GM12878 (cell line): ENCODE measurements around the gene PNLDC1. TPM values are rescaled to one million over a fixed set of nuclear protein-coding genes. Genes with fewer than 3 reads are reported as not detected.

ENCODE experiments used
- ATAC-seq: fragments of 200-7000 bp; cut with Tn5 transposase; 3 replicates; pipeline ENCODE4 v1.9.1; 2020; ENCODE audit warnings: mild to moderate bottlenecking, moderate library complexity
- BruUV-seq: library from RNA; stranded (reverse); fragments of 400-500 nt; replicated peaks from 2 replicates; lab custom pipeline; 2021; lab: Mats Ljungman, UMichigan
- CTCF ChIA-PET: fragments of 300-600 bp; sonication (Branson Sonifier 250); formaldehyde crosslinking; extraction: SDS; loops from one replicate; lab custom pipeline; 2021; ENCODE audit warnings: inconsistent platforms; lab: Yijun Ruan, JAX
- POLR2A ChIA-PET: fragments of 350-600 bp; formaldehyde crosslinking; extraction: SDS; loops from one replicate; lab custom pipeline; 2021; ENCODE audit warnings: inconsistent platforms; lab: Charles Lee
- RAD21 ChIA-PET: fragments of 300-600 bp; sonication (Branson Sonifier 250); formaldehyde crosslinking; loops from one replicate; lab custom pipeline; 2023; ENCODE audit warnings: antibody characterized with exemption; ENCODE audit not compliant: unreplicated experiment; lab: Charles Lee
- SMC1A ChIA-PET: fragments of 300-600 bp; sonication (Branson Sonifier 250); formaldehyde crosslinking; loops from one replicate; lab custom pipeline; 2023; ENCODE audit not compliant: unreplicated experiment, uncharacterized antibody; lab: Charles Lee
- DNase-seq: peaks from one replicate; pipeline ENCODE4 v3.0.0-alpha.2; 2011; ENCODE audit warnings: low read depth, low spot score
- FAIRE-seq: peaks from 3 replicates; lab custom pipeline; 2011; peaks lifted over from hg19 to GRCh38; lab: Jason Lieb, UNC
- H2AFZ ChIP-seq: 2 replicates; pipeline ENCODE4 v1.6.0; 2011; ENCODE audit warnings: low read depth, low read length, control low read depth; ENCODE audit not compliant: control insufficient read depth
- H3K27ac ChIP-seq: 2 replicates; pipeline ENCODE4 v1.5.1; 2011; ENCODE audit warnings: control low read depth; ENCODE audit not compliant: control insufficient read depth, insufficient read depth
- H3K27me3 ChIP-seq, 2 experiments: replicated peaks in 1 of 2; 2 replicates each; pipeline versions ENCODE4 v1.6.0 to v1.6.1; 2011; ENCODE audit warnings: low read length in 1 of 2; ENCODE audit not compliant: control insufficient read depth in 2 of 2, insufficient read depth in 2 of 2
- H3K36me3 ChIP-seq, 2 experiments: 2 replicates each; pipeline ENCODE4 v1.5.1; 2011; ENCODE audit warnings: low read length in 1 of 2; ENCODE audit not compliant: control insufficient read depth in 2 of 2, insufficient read depth in 2 of 2
- H3K4me1 ChIP-seq: 2 replicates; pipeline ENCODE4 v1.6.1; 2011; ENCODE audit warnings: mild to moderate bottlenecking, low read length, moderate library complexity, mixed read lengths; ENCODE audit not compliant: control insufficient read depth, insufficient read depth
- H3K4me2 ChIP-seq: 2 replicates; pipeline ENCODE4 v1.6.0; 2011; ENCODE audit warnings: control low read depth; ENCODE audit not compliant: control insufficient read depth, insufficient read depth
- H3K4me3 ChIP-seq: fragments of 200-600 bp; sonication (generic); 2 replicates; pipeline ENCODE4 v1.5.1; 2016
- H3K79me2 ChIP-seq: 2 replicates; pipeline ENCODE4 v1.6.0; 2011; ENCODE audit warnings: low read length; ENCODE audit not compliant: control insufficient read depth, insufficient read depth
- H3K9ac ChIP-seq: 2 replicates; pipeline ENCODE4 v1.8.0; 2011; ENCODE audit warnings: low read length, control low read depth, mixed read lengths; ENCODE audit not compliant: control insufficient read depth, insufficient read depth
- H3K9me3 ChIP-seq: replicated peaks from 3 replicates; pipeline ENCODE4 v1.5.1; 2011; ENCODE audit warnings: mild to moderate bottlenecking, low read length; ENCODE audit not compliant: control insufficient read depth, insufficient read depth
- H4K20me1 ChIP-seq: 2 replicates; pipeline ENCODE4 v1.6.0; 2011; ENCODE audit not compliant: control insufficient read depth, insufficient read depth
- ATF7 ChIP-seq: fragments of 450-650 bp; IDR thresholded peaks from 2 replicates; pipeline ENCODE4 v1.6.1; 2016; ENCODE audit warnings: low read depth, mild to moderate bottlenecking
- BACH1 ChIP-seq: fragments of 450-650 bp; IDR thresholded peaks from 2 replicates; pipeline ENCODE4 v1.6.1; 2017; ENCODE audit warnings: mild to moderate bottlenecking, borderline replicate concordance
- BCL11A ChIP-seq: IDR thresholded peaks from 2 replicates; pipeline ENCODE4 v1.6.1; 2011; ENCODE audit warnings: low read depth, low read length
- BHLHE40 ChIP-seq, 2 experiments: fragments of 450-650 bp in 1 of 2; IDR thresholded peaks; 2 replicates each; pipeline ENCODE4 v1.6.1; 2011 to 2017; ENCODE audit warnings: low read depth in 2 of 2, borderline replicate concordance in 1 of 2, improper control_type of control experiment in 1 of 2, low read length in 1 of 2, mild to moderate bottlenecking in 1 of 2
- CBX5 ChIP-seq: sonication (generic); IDR thresholded peaks from 2 replicates; pipeline ENCODE4 v1.6.1; 2016; ENCODE audit warnings: low read depth, moderate library complexity, mild to moderate bottlenecking, inconsistent platforms
- CREB1 ChIP-seq: IDR thresholded peaks from 2 replicates; pipeline ENCODE4 v1.6.1; 2012; ENCODE audit warnings: low read depth, mild to moderate bottlenecking, inconsistent platforms
- DPF2 ChIP-seq: fragments of 450-650 bp; IDR thresholded peaks from 2 replicates; pipeline ENCODE4 v1.6.1; 2017; ENCODE audit warnings: mild to moderate bottlenecking
- KAT2A ChIP-seq: conservative IDR thresholded peaks from 2 replicates; pipeline ENCODE4 v1.6.1; 2011; ENCODE audit warnings: low read depth, low read length; ENCODE audit not compliant: control insufficient read depth
- MYC ChIP-seq: IDR thresholded peaks from 2 replicates; pipeline ENCODE4 v1.6.1; 2011; ENCODE audit warnings: mild to moderate bottlenecking, low read length, moderate library complexity, inconsistent platforms; ENCODE audit not compliant: insufficient read depth, insufficient replicate concordance, insufficient read length, severe bottlenecking
- NFXL1 ChIP-seq: fragments of 450-650 bp; IDR thresholded peaks from 2 replicates; pipeline ENCODE4 v1.6.1; 2017; ENCODE audit warnings: antibody characterized with exemption, mild to moderate bottlenecking, borderline replicate concordance
- RAD21 ChIP-seq: IDR thresholded peaks from 2 replicates; pipeline ENCODE4 v1.6.1; 2011; ENCODE audit warnings: mild to moderate bottlenecking, low read depth, low read length, moderate library complexity; ENCODE audit not compliant: insufficient read depth
- RELB ChIP-seq: fragments of 450-650 bp; IDR thresholded peaks from 2 replicates; pipeline ENCODE4 v1.6.1; 2017; ENCODE audit warnings: low read depth, mild to moderate bottlenecking, moderate library complexity
- YBX1 ChIP-seq: fragments of 450-650 bp; IDR thresholded peaks from 2 replicates; pipeline ENCODE4 v1.6.1; 2016; ENCODE audit warnings: antibody characterized with exemption
- ZNF274 ChIP-seq: IDR thresholded peaks from one replicate; pipeline ENCODE4 v1.8.0; 2011; ENCODE audit not compliant: insufficient read length, insufficient read depth
- ZNF622 ChIP-seq: fragments of 450-650 bp; IDR thresholded peaks from 2 replicates; pipeline ENCODE4 v1.6.1; 2017; ENCODE audit warnings: mild to moderate bottlenecking, inconsistent platforms
- ZNF687 ChIP-seq: fragments of 450-650 bp; IDR thresholded peaks from 2 replicates; pipeline ENCODE4 v1.6.1; 2017; ENCODE audit warnings: mild to moderate bottlenecking, moderate library complexity
- WGBS: methylation state at CpG from one replicate; pipeline ENCODE4 v1.1.6; 2016; ENCODE audit warnings: low lambda C conversion rate; ENCODE audit not compliant: insufficient replicate concordance, insufficient coverage; ENCODE audit errors: missing lambda C conversion rate; 5-methylcytosine and 5-hydroxymethylcytosine counted together
- in situ Hi-C: fragments of 300-500 bp; cut with MboI; formaldehyde crosslinking; loops from 9 replicates; pipeline ENCODE4 v1.14.3; 2018; ENCODE audit warnings: mixed read lengths
- intact Hi-C: fragments of 100-400 bp; cut with micrococcal nuclease; formaldehyde crosslinking; loops from one replicate; pipeline ENCODE4 v1.14.2; 2022; ENCODE audit not compliant: unreplicated experiment
- polyA plus RNA-seq, 11 experiments: library from polyadenylated mRNA; depleted of rRNA in 4 of 11; unstranded in 6 of 11; stranded (reverse) in 5 of 11; fragments of >200 nt; fragmentation: Nextera tagmentation in 4 of 11; fragmentation: Illumina TruSeq in 1 of 11; extraction: Ambion mirVana in 4 of 11; extraction: Trizol in 1 of 11; gene quantifications; 1 replicate in 1 of 11; 2 replicates in 10 of 11; pipeline versions ENCODE4 v1.2.1 to v1.2.3, GENCODE V29; 2011 to 2016; ENCODE audit warnings: inconsistent platforms in 2 of 11, missing spikeins in 2 of 11, low read depth in 1 of 11
- total RNA-seq, 4 experiments: library from RNA; depleted of rRNA in 3 of 4; stranded (reverse); fragments of >200 nt in 3 of 4; fragmentation: Illumina TruSeq in 1 of 4; extraction: Trizol in 1 of 4; gene quantifications; 2 replicates each; pipeline versions ENCODE4 v1.2.1 to v1.2.3, GENCODE V29; 2013 to 2021

PNLDC1 gene
- total and polyA plus RNA-seq, 10 of the 15 experiments (the other 5 are each of a cell fraction or from before 2014, with no cell fraction given), result 0.06 to 0.25 (median 0.09) TPM; not detected in 2

- POLR2A ChIA-PET, result interaction anchor here (0.7 to 5.3 kb wide), 8 partner anchors 10 to 189 kb away, joined by 3 to 85 read pairs (median 6); partner anchors contain the start of genes ACAT2 and WTAP
- H3K4me1 ChIP-seq, result no peaks in the 10 kb centered on the region; the same call in 1 of the 2 replicates
- peak overlapping the region; percentile 57 for H2AFZ ChIP-seq
- no peaks in the 10 kb centered on the region for H3K9me3 ChIP-seq
- peaks cover 87% of the 10 kb centered on the region for H3K79me2 ChIP-seq
- DNase-seq (no peak), FAIRE-seq (no peak), ATAC-seq (peak; percentile 32)
- 2% methylated on average over 51 of the region's 60 CpGs for WGBS
- H3K27me3 ChIP-seq, result no peaks in the 10 kb centered on the region
- peak overlapping the region; percentile 90 for H3K4me3 ChIP-seq
- peak overlapping the region; percentile 80 for H3K27ac ChIP-seq
- SMC1A ChIA-PET, result interaction anchor here (0.6 to 8.4 kb wide), 6 partner anchors 10 to 193 kb away, joined by 3 to 108 read pairs (median 4); partner anchors contain the start of gene WTAP
- intact Hi-C loops (loop anchor here (1.0 to 5.0 kb wide), 5 partner anchors 27 to 183 kb away; partner anchors contain the start of genes ACAT2, SOD2 and WTAP), in situ Hi-C loops (no loop called here)
- RAD21 ChIA-PET, result interaction anchor here (0.9 to 5.5 kb wide), 8 partner anchors 27 to 188 kb away, joined by 3 to 52 read pairs (median 5); partner anchors contain the start of genes ACAT2 and WTAP
- CTCF ChIA-PET, result interaction anchor here (0.9 to 4.7 kb wide), 6 partner anchors 27 to 682 kb away, joined by 3 to 46 read pairs (median 4); partner anchors contain the start of genes ACAT2, SOD2 and WTAP
- TSS peak; percentile 59 for BruUV-seq
- H3K36me3 ChIP-seq, result peaks cover 0 to 9% of the 10 kb centered on the region in 2 experiments; a peak in 2 of 4 replicates
- peak overlapping the region; percentile 67 for H3K4me2 ChIP-seq
- H4K20me1 ChIP-seq, result no peaks in the 10 kb centered on the region
- H3K9ac ChIP-seq, result peak overlapping the region; percentile 88
- TF ChIP-seq CBX5, result no peak
- TF ChIP-seq BHLHE40 (IDR thresholded peaks at IDR 0.05; ENCODE audit: borderline replicate concordance in 1 of 2, low read depth in 2 of 2, low read length in 1 of 2), result peak; percentile 86 to 94
- no peak for TF ChIP-seq YBX1
- TF ChIP-seq ATF7, result no peak
- no peak for TF ChIP-seq NFXL1
- TF ChIP-seq RELB, result no peak
- no peak for TF ChIP-seq RAD21
- TF ChIP-seq BCL11A, result no peak
- no peak for TF ChIP-seq CREB1
- no peak for TF ChIP-seq KAT2A
- TF ChIP-seq ZNF622, result no peak
- no peak for TF ChIP-seq ZNF687
- 0 out of 2 replicates have a peak, but pooled peaks have one; percentile 39 for TF ChIP-seq DPF2
- TF ChIP-seq ZNF274, result no peak
- TF ChIP-seq MYC, result peak; percentile 60
- TF ChIP-seq BACH1, result no peak; the same call in 1 of the 2 replicates
Measured at GRCh38 chr6:159788753-159789376, 11.2 kb upstream of the PNLDC1 start.
